ENCODE results near the gene GOLGA6L7.
"Not testable (repeated sequence)": the region's sequence is repeated elsewhere in the genome, so short reads cannot be mapped to it uniquely, and the experiment has no call there.

Gene GOLGA6L7

DNA sequence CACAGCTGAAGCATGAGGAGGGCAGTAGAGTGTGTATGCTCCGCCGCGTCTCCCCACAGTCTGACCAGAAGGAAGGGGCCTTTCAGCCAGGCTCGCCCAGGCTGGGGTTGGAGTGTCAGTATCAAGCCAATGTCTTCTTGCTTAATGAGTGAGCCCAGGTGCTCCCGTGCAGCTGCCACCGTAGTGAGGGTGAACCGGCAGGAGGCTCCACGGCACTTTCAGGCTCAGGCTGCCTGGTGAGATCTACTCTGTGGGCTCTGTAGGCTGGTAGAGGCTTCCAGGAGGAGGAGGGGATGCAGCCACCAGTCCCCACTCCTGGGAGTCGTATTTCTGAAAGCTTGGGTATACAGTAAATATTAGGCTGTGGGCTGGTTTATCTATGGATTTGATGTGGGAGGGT is 8.2 kb downstream of the GOLGA6L7 start:
- not testable (repeated sequence) for DNase-seq

DNA sequence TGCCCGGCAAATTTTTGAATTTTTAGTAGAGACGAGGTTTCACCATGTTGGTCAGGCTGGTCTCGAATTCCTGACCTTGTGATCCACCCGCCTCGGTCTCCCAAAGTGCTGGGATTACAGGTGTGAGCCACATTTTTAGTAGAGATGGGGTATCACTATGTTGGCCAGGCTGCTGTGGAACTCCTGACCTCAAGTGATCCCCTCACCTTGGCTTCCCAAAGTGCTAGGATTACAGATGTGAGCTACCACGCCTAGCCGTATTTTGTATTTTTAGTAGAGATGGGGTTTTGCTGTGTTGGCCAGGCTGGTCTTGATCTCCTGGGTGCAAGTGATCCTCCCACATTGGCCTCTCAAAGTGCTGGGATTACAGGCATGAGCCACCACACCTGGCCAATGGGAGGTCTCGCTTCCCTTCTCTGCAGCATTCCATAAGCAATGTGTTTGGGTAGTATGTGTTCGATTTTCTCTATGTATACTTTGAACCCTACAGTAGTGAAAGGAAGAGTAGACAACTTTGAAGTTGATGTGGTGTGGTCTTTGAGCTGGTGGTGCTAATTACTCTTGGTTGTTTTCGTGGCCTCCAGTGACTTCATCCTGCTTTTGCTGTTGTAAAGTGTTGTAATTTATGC is 13.4 kb downstream of the GOLGA6L7 start:
- not testable (repeated sequence) for DNase-seq

DNA sequence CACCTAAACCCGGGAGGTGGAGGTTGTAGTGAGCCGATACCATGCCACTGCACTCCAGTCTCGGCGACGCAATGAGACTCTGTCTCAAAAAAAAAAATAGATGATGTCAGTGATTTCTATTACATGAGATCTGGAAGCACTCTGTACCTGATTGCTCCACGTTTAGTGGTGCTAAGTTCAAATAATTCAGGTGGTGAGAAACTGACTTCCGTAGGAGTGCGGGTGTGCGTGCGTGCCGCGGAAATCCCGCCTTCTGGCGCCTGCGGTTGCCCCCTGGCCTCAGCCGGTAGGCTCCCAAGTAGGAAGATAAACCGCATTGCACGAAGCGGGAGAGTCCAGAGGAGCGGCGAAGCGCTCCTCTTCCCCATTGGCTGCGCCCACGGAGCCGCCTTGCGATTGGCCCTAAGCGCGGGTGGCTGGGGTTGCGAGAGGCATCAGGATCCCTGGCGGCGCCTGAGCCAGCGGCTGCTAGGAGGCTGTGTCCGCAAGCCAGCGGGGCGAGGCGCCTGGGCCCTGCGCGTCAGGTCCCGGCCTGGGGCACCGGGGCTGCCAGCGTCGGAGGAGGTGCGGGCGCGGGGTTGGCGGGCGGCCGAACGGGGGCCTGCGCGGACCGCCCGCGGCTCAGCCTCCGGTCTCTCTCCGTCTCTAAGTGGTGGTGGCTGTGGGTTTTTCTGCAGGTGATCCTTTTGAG is 16.4 kb downstream of the GOLGA6L7 start:
- DNase-seq: not testable (repeated sequence)

DNA sequence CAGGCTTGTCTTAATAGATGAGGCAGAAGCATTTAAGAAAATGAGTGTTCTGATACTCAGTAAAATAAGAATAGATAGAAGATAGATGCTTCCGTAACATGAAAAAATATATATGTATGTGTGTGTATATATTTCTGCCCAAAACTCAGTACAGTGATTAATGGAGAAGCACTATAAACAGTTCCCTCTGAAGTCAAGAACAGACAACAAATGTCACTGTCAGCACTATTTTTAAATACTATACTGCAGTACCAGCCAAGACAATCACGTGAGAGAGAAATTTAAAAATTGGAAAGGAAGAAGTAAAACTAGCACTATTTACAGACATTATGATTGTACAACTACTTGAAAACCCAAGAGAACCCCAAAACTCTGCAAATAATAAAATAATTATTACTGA is 27.0 kb downstream of the GOLGA6L7 start:
- DNase-seq: not testable (repeated sequence)

DNA sequence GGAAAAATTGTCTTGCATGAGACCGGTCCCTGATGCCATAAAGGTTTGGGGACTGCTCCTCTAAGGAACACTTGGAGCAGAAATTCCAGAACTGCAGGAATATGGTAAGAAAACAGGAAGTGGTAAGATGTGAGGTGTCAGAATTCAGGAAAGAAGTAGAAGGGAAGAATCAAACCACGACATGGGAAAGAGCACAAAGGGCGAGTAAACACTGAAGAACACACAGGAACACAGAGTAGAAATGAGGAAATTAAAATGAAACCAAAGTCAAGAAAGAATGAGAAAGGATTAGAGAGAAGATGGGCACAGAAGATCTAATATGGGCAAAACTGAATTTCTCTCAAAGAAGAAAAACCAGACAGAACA is 28.5 kb downstream of the GOLGA6L7 start:
- DNase-seq: not testable (repeated sequence)

DNA sequence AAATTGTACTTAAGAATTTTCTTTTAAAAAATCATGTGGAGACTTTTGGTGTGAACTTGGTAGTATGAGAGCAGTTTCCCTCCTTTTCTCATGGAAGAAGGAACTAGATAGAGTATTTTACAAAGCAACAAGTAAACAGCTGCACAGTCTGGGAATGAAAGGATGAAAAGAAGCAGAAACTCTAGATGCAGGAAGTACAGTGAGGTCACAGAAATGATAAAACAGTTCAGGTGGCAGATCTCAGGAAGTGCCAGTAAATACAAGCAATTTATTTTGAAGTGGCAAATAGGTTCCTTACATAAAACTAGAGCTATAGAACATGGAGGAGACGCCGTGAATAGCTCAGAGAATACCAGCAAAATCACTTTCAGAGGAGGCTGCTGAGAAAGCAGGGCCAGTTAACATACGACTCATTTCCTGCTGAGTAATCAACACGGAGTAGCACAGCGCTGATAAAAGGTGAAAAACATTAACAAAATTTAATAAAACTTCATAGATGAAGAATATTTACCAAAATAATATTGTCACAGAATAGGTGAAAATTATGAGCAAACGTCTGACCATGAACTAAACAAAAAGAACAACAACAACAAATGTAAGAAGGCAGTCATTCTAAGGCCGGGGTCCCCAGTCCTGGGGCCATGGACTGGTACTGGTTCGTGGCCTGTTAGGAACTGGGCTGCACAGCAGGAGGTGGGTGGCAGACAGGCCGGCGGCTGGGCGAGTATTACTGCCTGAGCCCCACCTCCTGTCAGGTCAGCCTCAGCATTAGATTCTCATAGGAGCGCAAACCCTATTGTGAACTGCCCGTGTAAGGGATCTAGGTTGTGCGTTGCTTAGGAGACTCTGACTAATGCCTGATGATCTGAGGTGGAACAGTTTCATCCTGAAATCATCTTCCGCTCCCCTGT is 29.2 kb downstream of the GOLGA6L7 start:
- not testable (repeated sequence) for DNase-seq

DNA sequence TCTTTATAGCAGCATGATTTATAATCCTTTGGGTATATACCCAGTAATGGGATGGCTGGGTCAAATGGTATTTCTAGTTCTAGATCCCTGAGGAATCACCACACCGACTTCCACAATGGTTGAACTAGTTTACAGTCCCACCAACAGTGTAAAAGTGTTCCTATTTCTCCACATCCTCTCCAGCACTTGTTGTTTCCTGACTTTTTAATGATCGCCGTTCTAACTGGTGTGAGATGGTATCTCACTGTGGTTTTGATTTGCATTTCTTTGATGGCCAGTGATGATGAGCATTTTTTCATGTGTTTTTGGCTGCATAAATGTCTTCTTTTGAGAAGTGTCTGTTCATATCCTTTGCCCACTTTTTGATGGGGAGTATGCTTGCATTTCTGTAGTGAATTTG is 30.3 kb downstream of the GOLGA6L7 start:
- not testable (repeated sequence) for DNase-seq

- DNase-seq: not testable (repeated sequence)
These were observed 34.4 kb downstream of the GOLGA6L7 start for GRCh38 chr15:28814059-28814458.

- DNase-seq: not testable (repeated sequence)
These were observed 35.1 kb downstream of the GOLGA6L7 start for GRCh38 chr15:28813392-28813791.

DNA sequence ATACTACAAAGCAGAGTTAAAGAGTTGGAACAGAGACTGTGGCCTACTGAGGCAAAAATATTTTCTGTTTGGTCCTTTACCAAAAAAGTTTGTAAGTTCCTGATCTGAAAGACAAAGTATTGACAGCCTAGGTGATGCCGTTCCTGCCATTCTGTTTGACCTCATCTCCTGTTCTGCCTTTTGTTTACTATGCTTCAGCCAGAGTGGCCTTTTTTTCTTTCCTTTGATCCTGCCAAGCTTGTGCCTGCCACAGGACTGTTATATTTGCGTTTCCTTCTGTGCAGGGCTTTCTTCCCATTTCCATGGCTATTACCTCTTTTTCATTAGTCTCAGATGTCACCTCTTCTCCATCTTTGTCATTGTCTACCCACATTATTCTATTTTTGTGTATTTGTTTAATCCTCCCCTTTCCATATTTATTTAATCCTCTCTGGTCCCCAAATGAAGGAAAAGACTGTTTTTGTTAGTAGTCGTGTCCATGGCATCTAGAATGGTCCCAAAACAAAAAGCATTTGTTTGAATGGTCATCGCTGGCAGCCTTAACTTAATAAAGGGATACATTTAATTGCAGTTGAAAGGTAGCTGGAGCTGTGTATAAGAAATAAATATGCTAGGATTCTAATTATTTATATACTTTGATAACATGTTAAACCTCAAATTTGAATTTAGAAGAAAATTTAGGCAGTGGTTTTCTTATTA is 36.4 kb downstream of the GOLGA6L7 start:
- DNase-seq: not testable (repeated sequence)

DNA sequence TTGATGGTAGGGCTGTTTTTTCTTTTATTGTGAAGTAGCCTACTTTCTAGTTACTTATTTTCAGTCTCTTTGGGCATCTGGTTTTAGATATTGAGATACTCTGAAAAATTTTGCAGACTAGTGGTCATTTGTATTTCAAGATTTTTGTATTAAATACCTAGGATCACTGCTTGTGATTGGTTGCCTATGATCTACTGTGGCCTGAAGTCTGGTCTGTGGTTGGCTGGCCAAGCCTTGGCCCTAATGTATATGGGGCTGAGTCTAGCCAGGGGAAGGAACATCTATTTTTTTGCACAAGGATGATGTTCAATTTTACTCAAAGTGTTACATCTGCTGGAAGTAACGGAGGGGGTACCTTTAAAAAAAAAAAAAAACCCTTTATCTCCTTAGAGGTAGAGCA is 38.0 kb downstream of the GOLGA6L7 start:
- DNase-seq: not testable (repeated sequence)

- not testable (repeated sequence) for DNase-seq
These were observed 40.3 kb downstream of the GOLGA6L7 start for GRCh38 chr15:28808136-28808535.

- DNase-seq: peak; percentile 49 to 67
These were observed 48.1 kb downstream of the GOLGA6L7 start for GRCh38 chr15:28800366-28800765.

- DNase-seq: not testable (repeated sequence)
These were observed 50.2 kb downstream of the GOLGA6L7 start for GRCh38 chr15:28798234-28798633.

- not testable (repeated sequence) for DNase-seq
These were observed 54.2 kb downstream of the GOLGA6L7 start for GRCh38 chr15:28794231-28794630.
